Gastroesophageal sphincter (tissue), 4 donors: ENCODE results near the gene TMEM175. TPM values are rescaled to one million over a fixed set of nuclear protein-coding genes. Genes with fewer than 3 reads are reported as not detected.

Experiments
- ATAC-seq: fragments of 150-250 bp; one replicate; pipeline ENCODE4 v1.9.1; 2016; ENCODE audit warnings: mild to moderate bottlenecking, moderate library complexity
- H3K27ac ChIP-seq, 4 donors: fragments of 200-600 bp; sonication (generic) in 3 of 4; 1 replicate in 3 of 4; 2 replicates in 1 of 4; pipeline ENCODE4 v1.5.1; 2016 to 2019
- H3K27me3 ChIP-seq: fragments of 200-600 bp; sonication (generic); one replicate; pipeline ENCODE4 v1.5.1; 2019
- H3K36me3 ChIP-seq, 2 donors: fragments of 200-600 bp; sonication (generic); one replicate each; pipeline ENCODE4 v1.5.1; 2019; ENCODE audit warnings: control low read depth in 1 of 2
- H3K4me1 ChIP-seq, 3 donors: fragments of 200-600 bp; sonication (generic); 1 replicate in 2 of 3; 2 replicates in 1 of 3; pipeline ENCODE4 v1.5.1; 2016 to 2019; ENCODE audit warnings: control low read depth in 2 of 3
- H3K4me3 ChIP-seq, 2 donors: fragments of 200-600 bp; sonication (generic); one replicate each; pipeline ENCODE4 v1.5.1; 2019; ENCODE audit warnings: mild to moderate bottlenecking in 1 of 2, moderate library complexity in 1 of 2
- H3K9me3 ChIP-seq, 3 donors: fragments of 200-600 bp; sonication (generic); one replicate each; pipeline ENCODE4 v1.5.1; 2017 to 2019; ENCODE audit warnings: control low read depth in 2 of 3
- EP300 ChIP-seq: sonication (generic); formaldehyde crosslinking; IDR thresholded peaks from one replicate; pipeline ENCODE4 v1.6.1; 2017; ENCODE audit warnings: antibody characterized with exemption, mild to moderate bottlenecking
- POLR2A ChIP-seq, 2 donors: fragments of 450-650 bp; IDR thresholded peaks; one replicate each; pipeline ENCODE4 v1.6.1; 2017; ENCODE audit warnings: antibody characterized with exemption in 2 of 2, mild to moderate bottlenecking in 2 of 2, moderate library complexity in 1 of 2
- POLR2AphosphoS5 ChIP-seq: sonication (generic); formaldehyde crosslinking; IDR thresholded peaks from one replicate; pipeline ENCODE4 v1.6.1; 2017; ENCODE audit warnings: antibody characterized with exemption
- WGBS, 2 donors: methylation state at CpG; one replicate each; pipeline ENCODE4 v1.1.5; 2018; ENCODE audit warnings: low coverage in 1 of 2; 5-methylcytosine and 5-hydroxymethylcytosine counted together
- total RNA-seq, 4 donors: library from RNA; depleted of rRNA; stranded (reverse); fragments of >200 nt; gene quantifications; one replicate each; pipeline ENCODE4 v1.1.0, GENCODE V29; 2016
- TF ChIP-seq, protein P1 (sequence below), 4 experiments: fragments of 200-600 bp in 2 of 4; fragments of 450-650 bp in 2 of 4; sonication (generic) in 1 of 4; IDR thresholded peaks; one replicate each; pipeline ENCODE4 v1.5.1; 2017 to 2019; ENCODE audit warnings: antibody characterized with exemption in 4 of 4, mild to moderate bottlenecking in 2 of 4, moderate library complexity in 2 of 4

TMEM175 gene
- total RNA-seq, 4 donors from 2014 or later = 21.7 to 40.3 (median 24.2) TPM

DNA sequence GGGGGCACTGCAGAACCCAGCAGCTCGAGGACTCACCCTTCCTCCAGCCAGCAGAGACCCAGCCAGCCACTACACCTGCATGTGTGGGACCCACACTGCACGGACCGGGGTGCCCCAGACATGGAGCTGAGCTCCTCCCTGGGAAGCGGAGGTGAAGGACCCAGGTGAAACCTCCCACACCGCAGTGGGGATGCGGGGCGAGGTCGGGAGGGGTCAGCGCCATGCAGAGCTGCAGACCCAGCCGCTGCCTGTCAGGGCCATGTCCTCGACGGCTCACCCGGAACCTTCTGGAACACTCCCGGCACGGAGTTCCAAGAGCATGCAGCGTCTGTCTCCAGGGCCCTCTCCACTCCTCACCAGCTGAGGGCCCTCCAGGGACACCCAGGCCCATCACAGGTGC, 42.7 kb upstream of the TMEM175 start:
- TF ChIP-seq, protein P1, sequence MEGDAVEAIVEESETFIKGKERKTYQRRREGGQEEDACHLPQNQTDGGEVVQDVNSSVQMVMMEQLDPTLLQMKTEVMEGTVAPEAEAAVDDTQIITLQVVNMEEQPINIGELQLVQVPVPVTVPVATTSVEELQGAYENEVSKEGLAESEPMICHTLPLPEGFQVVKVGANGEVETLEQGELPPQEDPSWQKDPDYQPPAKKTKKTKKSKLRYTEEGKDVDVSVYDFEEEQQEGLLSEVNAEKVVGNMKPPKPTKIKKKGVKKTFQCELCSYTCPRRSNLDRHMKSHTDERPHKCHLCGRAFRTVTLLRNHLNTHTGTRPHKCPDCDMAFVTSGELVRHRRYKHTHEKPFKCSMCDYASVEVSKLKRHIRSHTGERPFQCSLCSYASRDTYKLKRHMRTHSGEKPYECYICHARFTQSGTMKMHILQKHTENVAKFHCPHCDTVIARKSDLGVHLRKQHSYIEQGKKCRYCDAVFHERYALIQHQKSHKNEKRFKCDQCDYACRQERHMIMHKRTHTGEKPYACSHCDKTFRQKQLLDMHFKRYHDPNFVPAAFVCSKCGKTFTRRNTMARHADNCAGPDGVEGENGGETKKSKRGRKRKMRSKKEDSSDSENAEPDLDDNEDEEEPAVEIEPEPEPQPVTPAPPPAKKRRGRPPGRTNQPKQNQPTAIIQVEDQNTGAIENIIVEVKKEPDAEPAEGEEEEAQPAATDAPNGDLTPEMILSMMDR (IDR thresholded peaks at IDR 0.05) = no peak
- TF ChIP-seq POLR2AphosphoS5 (no peak), EP300 (no peak), POLR2A (IDR thresholded peaks at IDR 0.05) (no peak)
- H3K27me3 ChIP-seq = no peaks in the 10 kb centered on the region
- H3K27ac ChIP-seq = no peak overlapping the region
- WGBS, 2 donors = no CpG with 5 or more reads among the region's 16 CpGs
- no peak overlapping the region for H3K4me3 ChIP-seq
- no peaks in the 10 kb centered on the region for H3K4me1 ChIP-seq
- H3K36me3 ChIP-seq = peaks cover 0 to 100% of the 10 kb centered on the region in 2 donors
- no peak for ATAC-seq
- no peaks in the 10 kb centered on the region for H3K9me3 ChIP-seq

DNA sequence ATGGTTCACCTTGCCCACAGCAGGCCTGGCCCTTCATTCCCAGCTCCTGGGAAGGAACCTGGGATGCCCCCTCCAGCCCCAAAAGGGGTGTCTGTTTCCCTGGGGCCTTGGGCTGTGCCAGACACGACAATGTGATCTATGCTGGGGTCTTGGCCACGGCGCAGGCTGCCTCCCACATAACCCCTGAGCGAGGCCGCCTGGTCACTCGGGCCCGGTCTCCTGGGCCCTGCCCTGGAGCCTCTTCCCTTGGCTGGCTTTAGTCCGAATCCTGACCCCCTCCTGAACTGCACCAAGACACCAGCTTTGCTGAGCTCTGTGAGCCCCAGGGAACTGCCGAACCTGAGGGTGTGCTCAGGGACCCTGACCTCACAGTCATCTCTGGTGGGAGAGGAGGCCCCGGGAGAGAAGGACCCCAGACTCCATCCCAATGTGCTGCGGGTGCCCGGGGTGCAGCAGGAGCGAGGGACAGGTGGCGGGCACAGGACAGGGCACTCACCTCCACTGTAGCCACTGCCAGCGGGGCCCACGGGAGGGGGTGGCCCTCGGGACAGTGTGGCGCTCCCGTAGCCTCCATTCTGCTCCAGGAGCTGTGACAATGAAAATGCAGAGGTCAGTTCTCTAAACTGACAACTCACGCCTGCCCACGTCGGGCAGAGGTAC, 42.1 kb upstream of the TMEM175 start:
- ATAC-seq = no peak
- TF ChIP-seq, protein P1 (IDR thresholded peaks at IDR 0.05) = no peak
- TF ChIP-seq EP300 (no peak), POLR2AphosphoS5 (no peak), POLR2A (IDR thresholded peaks at IDR 0.05) (no peak)
- Histone ChIP-seq H3K27ac (no peak overlapping the region), H3K36me3 (peaks cover 0 to 100% of the 10 kb centered on the region in 2 donors), H3K27me3 (no peaks in the 10 kb centered on the region), H3K4me3 (no peak overlapping the region), H3K9me3 (no peaks in the 10 kb centered on the region), H3K4me1 (no peaks in the 10 kb centered on the region)
- WGBS, 2 donors = 94% methylated on average over 6 of the region's 22 CpGs; no CpG with 5 or more reads in 1 of the 2 donors

DNA sequence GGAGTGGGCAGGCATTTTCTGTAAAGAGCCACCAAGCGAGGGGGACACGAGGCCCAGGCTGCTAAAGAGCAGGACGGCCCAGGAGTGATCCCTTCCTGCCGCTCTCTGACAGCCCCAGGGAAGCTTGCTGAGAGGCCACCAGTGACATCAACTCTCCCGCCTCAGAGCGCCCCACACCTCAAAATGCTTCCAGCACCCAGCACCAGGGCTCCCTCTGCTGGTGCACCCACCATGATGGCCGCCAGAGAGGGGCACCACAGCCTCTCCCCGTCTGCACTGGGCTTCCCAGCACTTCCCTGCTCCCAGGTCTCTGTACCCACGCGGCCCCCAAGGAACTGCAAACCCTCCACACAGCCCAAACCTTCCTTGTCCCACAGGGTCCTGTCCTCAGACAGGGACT, 40.5 kb upstream of the TMEM175 start:
- Histone ChIP-seq H3K27ac (no peak overlapping the region), H3K4me3 (no peak overlapping the region), H3K9me3 (no peaks in the 10 kb centered on the region), H3K36me3 (peaks cover 0 to 100% of the 10 kb centered on the region in 2 donors), H3K4me1 (no peaks in the 10 kb centered on the region), H3K27me3 (no peaks in the 10 kb centered on the region)
- no CpG with 5 or more reads among the region's 10 CpGs for WGBS, 2 donors
- no peak for ATAC-seq
- TF ChIP-seq EP300 (no peak), POLR2AphosphoS5 (no peak), POLR2A (IDR thresholded peaks at IDR 0.05) (no peak)
- TF ChIP-seq, protein P1 (IDR thresholded peaks at IDR 0.05) = no peak

DNA sequence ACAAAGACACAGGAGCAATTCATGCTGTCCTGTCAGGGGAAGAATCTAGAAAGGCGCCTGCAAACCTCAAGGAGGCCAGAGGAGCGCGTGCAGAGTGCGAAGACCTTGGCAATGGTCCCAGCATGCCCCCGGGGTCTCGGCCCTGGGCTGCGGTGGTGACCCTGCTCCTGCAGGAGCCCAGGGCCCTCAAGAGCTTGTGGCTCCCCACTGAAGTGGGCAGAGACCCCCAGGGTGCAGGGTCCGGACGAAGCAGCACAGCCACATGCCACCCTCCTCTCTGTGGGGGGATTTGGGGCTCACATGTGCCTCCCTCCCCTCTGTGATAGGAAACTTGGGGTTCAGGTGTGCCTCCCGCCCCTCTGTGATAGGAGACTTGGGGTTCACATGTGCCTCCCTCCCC, 39.5 kb upstream of the TMEM175 start:
- H3K27me3 ChIP-seq = no peaks in the 10 kb centered on the region
- 100% methylated on average over 1 of the region's 10 CpGs for WGBS, 2 donors
- H3K4me1 ChIP-seq = no peaks in the 10 kb centered on the region
- no peak for ATAC-seq
- no peak overlapping the region for H3K27ac ChIP-seq
- no peak overlapping the region for H3K4me3 ChIP-seq
- H3K9me3 ChIP-seq = no peaks in the 10 kb centered on the region
- TF ChIP-seq POLR2A (IDR thresholded peaks at IDR 0.05) (no peak), EP300 (no peak), POLR2AphosphoS5 (no peak)
- TF ChIP-seq, protein P1 (IDR thresholded peaks at IDR 0.05) = no peak
- peaks cover 0 to 100% of the 10 kb centered on the region in 2 donors for H3K36me3 ChIP-seq

DNA sequence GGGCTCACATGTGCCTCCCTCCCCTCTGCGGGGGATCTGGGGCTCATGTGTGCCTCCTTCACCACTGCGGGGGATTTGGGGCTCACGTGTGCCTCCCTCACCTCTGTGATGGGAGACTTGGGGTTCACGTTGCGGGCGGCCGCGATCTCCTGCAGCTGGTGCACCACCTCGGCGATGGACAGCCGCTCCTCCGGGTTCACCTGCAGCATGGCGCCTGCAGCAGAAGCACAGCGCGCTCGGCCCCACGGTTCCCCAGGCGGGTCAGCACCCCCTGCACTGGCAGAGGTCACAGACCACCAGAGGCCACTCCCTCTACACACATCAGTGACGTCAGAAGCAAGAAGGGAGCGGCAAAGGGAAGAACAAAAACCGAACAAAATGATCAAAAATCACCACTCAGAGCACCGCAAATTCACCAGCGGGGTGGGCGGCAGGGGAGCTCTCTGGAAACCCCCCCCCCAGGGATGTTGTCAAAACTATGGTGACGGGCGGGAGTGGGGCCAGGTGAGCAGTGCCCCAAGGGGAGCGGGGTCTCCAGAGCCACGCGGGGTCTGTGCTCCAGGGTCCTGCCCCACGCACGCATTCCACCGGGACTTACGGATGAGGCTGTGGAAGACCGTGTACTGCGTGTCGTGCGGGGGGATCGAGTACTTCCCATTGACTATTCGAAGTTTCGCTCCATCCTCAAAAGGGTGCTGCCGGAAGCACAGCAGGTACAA, 38.8 kb upstream of the TMEM175 start:
- H3K36me3 ChIP-seq = peaks cover 0 to 100% of the 10 kb centered on the region in 2 donors
- no peak overlapping the region for H3K27ac ChIP-seq
- H3K9me3 ChIP-seq = no peaks in the 10 kb centered on the region
- ATAC-seq = no peak
- no peaks in the 10 kb centered on the region for H3K27me3 ChIP-seq
- H3K4me3 ChIP-seq = no peak overlapping the region
- no peak for TF ChIP-seq EP300
- TF ChIP-seq POLR2A (IDR thresholded peaks at IDR 0.05) = no peak
- no peak for TF ChIP-seq POLR2AphosphoS5
- TF ChIP-seq, protein P1 (IDR thresholded peaks at IDR 0.05) = no peak
- 90 to 100% methylated on average over 2 to 8 of the region's 41 CpGs for WGBS, 2 donors
- H3K4me1 ChIP-seq = no peaks in the 10 kb centered on the region
